Gastrocnemius medialis (tissue), 4 donors: ENCODE data around the gene RBBP7.

Source experiments
- POLR2A ChIP-seq, 2 donors: fragments of 450-650 bp; IDR thresholded peaks; one replicate each; pipeline ENCODE4 v1.6.1; 2017; ENCODE audit warnings: antibody characterized with exemption in 2 of 2, mild to moderate bottlenecking in 2 of 2, moderate library complexity in 2 of 2
- TF ChIP-seq, protein P1 (sequence below), 5 experiments: fragments of 450-650 bp in 3 of 5; fragments of 200-600 bp in 2 of 5; sonication (generic) in 2 of 5; IDR thresholded peaks in 4 of 5; conservative IDR thresholded peaks in 1 of 5; 1 replicate in 4 of 5; 2 replicates in 1 of 5; pipeline ENCODE4 v1.5.1; 2016 to 2019; ENCODE audit warnings: antibody characterized with exemption in 5 of 5, mild to moderate bottlenecking in 3 of 5, moderate library complexity in 3 of 5

- TF ChIP-seq, protein P1, sequence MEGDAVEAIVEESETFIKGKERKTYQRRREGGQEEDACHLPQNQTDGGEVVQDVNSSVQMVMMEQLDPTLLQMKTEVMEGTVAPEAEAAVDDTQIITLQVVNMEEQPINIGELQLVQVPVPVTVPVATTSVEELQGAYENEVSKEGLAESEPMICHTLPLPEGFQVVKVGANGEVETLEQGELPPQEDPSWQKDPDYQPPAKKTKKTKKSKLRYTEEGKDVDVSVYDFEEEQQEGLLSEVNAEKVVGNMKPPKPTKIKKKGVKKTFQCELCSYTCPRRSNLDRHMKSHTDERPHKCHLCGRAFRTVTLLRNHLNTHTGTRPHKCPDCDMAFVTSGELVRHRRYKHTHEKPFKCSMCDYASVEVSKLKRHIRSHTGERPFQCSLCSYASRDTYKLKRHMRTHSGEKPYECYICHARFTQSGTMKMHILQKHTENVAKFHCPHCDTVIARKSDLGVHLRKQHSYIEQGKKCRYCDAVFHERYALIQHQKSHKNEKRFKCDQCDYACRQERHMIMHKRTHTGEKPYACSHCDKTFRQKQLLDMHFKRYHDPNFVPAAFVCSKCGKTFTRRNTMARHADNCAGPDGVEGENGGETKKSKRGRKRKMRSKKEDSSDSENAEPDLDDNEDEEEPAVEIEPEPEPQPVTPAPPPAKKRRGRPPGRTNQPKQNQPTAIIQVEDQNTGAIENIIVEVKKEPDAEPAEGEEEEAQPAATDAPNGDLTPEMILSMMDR (IDR thresholded peaks at IDR 0.05 in 4 of 5, conservative IDR thresholded peaks at IDR 0.05 in 1 of 5), result no peak
- TF ChIP-seq POLR2A (IDR thresholded peaks at IDR 0.05), result peak in 1 of 2 donors; percentile 23
Measured at GRCh38 chrX:16807976-16808542, 62.1 kb downstream of the RBBP7 start.
